Neuron (in vitro differentiated cells): ENCODE measurements around the gene ALG11.

Source experiments
- H2AFZ ChIP-seq: one replicate; pipeline ENCODE4 v1.6.1; 2013; ENCODE audit warnings: low read depth, mild to moderate bottlenecking, inconsistent platforms, low read length, moderate library complexity
- H3K27me3 ChIP-seq: one replicate; pipeline ENCODE4 v1.6.1; 2013; ENCODE audit warnings: low read length; ENCODE audit not compliant: insufficient read depth
- H3K36me3 ChIP-seq: one replicate; pipeline ENCODE4 v1.6.1; 2013; ENCODE audit warnings: low read length; ENCODE audit not compliant: insufficient read depth
- H3K4me1 ChIP-seq: one replicate; pipeline ENCODE4 v1.6.1; 2013; ENCODE audit warnings: low read length; ENCODE audit not compliant: insufficient read depth
- H3K4me3 ChIP-seq: 2 replicates; pipeline ENCODE4 v1.5.1; 2013; ENCODE audit warnings: mild to moderate bottlenecking, low read length, moderate library complexity
- H3K9me3 ChIP-seq: one replicate; pipeline ENCODE4 v1.6.1; 2013; ENCODE audit warnings: low read length

ALG11 gene

GRCh38 chr13:52061587-52061986 lies 49.4 kb downstream of the ALG11 start:
- Histone ChIP-seq H3K9me3 (no peaks in the 10 kb centered on the region), H3K4me1 (no peaks in the 10 kb centered on the region), H3K27me3 (no peaks in the 10 kb centered on the region), H3K4me3 (no peak overlapping the region), H3K36me3 (no peaks in the 10 kb centered on the region), H2AFZ (no peak overlapping the region)

GRCh38 chr13:52067237-52067636 lies 55.0 kb downstream of the ALG11 start:
- Histone ChIP-seq H3K27me3 (no peaks in the 10 kb centered on the region), H2AFZ (no peak overlapping the region), H3K9me3 (peaks cover 7% of the 10 kb centered on the region), H3K4me1 (no peaks in the 10 kb centered on the region), H3K4me3 (no peak overlapping the region), H3K36me3 (no peaks in the 10 kb centered on the region)

- H3K9me3 ChIP-seq: peaks cover 7% of the 10 kb centered on the region
- no peaks in the 10 kb centered on the region for H3K4me1 ChIP-seq
- no peak overlapping the region for H3K4me3 ChIP-seq
- H3K36me3 ChIP-seq: no peaks in the 10 kb centered on the region
- H2AFZ ChIP-seq: no peak overlapping the region
- no peaks in the 10 kb centered on the region for H3K27me3 ChIP-seq
Observed at GRCh38 chr13:52070929-52071523, 58.8 kb downstream of the ALG11 start.
